Nephron (organoid): ENCODE results near the gene TUT1.

Source experiments
- H3K27ac Mint-ChIP-seq, 3 experiments: 2 replicates each; pipeline ENCODE4 v1.8.0; 2020; ENCODE audit warnings: mixed read lengths in 3 of 3, mild to moderate bottlenecking in 2 of 3, moderate library complexity in 1 of 3
- H3K27me3 Mint-ChIP-seq: 2 replicates; pipeline ENCODE4 v1.8.0; 2021; ENCODE audit warnings: low read depth, mild to moderate bottlenecking, moderate library complexity, mixed read lengths
- H3K36me3 Mint-ChIP-seq: 2 replicates; pipeline ENCODE4 v1.8.0; 2020; ENCODE audit warnings: low read depth, mixed read lengths
- H3K4me1 Mint-ChIP-seq: 2 replicates; pipeline ENCODE4 v1.8.0; 2020; ENCODE audit warnings: mixed read lengths
- H3K4me3 Mint-ChIP-seq, 3 experiments: 2 replicates each; pipeline ENCODE4 v1.8.0; 2020; ENCODE audit warnings: mild to moderate bottlenecking in 3 of 3, mixed read lengths in 3 of 3, moderate library complexity in 2 of 3
- H3K9me3 Mint-ChIP-seq: 2 replicates; pipeline ENCODE4 v1.8.0; 2020; ENCODE audit warnings: mixed read lengths
- TF ChIP-seq, protein P1 (sequence below), 3 experiments: fragments of 200-600 bp; sonication (generic); IDR thresholded peaks; one replicate each; pipeline ENCODE4 v1.5.0; 2021; ENCODE audit warnings: antibody characterized with exemption in 3 of 3; ENCODE audit not compliant: unreplicated experiment in 3 of 3

Gene TUT1

DNA sequence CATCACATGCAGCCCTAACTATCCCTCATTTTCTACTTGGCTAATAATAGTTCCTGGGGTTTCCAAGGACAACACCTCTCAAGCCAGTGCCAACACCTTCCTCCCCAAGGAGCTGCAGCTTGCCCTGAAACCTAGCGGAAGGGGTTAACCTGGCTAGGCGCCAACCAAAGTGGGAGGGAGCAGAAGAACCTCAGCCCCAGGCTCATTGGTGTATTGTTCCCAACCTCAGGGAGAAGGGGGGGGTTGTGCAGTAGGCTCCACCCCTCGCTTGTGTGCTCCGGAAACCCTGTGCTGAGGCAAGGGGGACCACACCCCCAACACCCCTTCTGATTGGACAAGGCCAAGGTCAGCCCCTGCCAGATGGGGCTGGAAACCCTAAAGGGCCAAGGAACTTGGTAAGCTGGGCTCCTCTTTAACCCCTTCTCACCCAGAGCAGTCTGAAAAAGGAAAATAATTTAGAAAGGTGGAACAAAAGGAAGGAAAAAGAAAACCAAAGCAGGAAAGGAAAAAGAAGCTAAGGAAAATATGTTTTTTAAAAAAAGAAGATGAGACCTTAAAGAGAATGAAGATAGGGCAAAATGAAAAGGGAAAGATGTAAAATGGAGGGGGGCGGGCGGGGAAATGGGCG, 7.9 kb upstream of the TUT1 start:
- Mint-ChIP-seq H3K4me3 (peak overlapping the region; percentile 93 to 95 (median 95)), H3K36me3 (peaks cover 59% of the 10 kb centered on the region), H3K27me3 (peaks cover 16% of the 10 kb centered on the region), H3K9me3 (no peaks in the 10 kb centered on the region), H3K27ac (peak overlapping the region; percentile 96 to 98 (median 97)), H3K4me1 (peaks cover 41% of the 10 kb centered on the region)
- TF ChIP-seq, protein P1, sequence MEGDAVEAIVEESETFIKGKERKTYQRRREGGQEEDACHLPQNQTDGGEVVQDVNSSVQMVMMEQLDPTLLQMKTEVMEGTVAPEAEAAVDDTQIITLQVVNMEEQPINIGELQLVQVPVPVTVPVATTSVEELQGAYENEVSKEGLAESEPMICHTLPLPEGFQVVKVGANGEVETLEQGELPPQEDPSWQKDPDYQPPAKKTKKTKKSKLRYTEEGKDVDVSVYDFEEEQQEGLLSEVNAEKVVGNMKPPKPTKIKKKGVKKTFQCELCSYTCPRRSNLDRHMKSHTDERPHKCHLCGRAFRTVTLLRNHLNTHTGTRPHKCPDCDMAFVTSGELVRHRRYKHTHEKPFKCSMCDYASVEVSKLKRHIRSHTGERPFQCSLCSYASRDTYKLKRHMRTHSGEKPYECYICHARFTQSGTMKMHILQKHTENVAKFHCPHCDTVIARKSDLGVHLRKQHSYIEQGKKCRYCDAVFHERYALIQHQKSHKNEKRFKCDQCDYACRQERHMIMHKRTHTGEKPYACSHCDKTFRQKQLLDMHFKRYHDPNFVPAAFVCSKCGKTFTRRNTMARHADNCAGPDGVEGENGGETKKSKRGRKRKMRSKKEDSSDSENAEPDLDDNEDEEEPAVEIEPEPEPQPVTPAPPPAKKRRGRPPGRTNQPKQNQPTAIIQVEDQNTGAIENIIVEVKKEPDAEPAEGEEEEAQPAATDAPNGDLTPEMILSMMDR (IDR thresholded peaks at IDR 0.05; ENCODE audit: unreplicated experiment in 3 of 3), result no peak

DNA sequence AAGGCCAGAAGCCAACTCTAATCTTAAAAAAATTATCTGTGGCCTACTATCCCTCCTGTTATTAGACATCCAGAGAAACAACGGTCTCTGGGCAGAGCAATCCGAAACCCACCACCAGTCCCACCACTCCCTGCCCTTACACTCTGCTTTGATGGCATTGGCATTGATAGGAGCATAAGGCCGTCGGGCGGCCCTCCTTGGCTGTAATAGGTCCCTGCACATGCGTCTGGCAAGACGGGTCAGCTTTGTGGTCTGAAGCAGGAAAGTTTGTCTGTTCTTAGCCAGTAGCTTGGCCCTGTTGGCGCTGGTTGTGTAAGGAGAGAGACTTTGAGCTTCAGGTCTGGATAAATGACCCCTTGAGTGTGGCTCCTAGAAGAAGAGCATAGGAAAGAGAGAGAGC, 3.8 kb upstream of the TUT1 start:
- H3K4me3 Mint-ChIP-seq, result peak overlapping the region in 1 of 3 experiments; percentile 32
- H3K27ac Mint-ChIP-seq, result peak overlapping the region in 1 of 3 experiments; percentile 35
- H3K4me1 Mint-ChIP-seq, result peaks cover 38% of the 10 kb centered on the region
- no peaks in the 10 kb centered on the region for H3K9me3 Mint-ChIP-seq
- TF ChIP-seq, protein P1 (IDR thresholded peaks at IDR 0.05; ENCODE audit: unreplicated experiment in 3 of 3), result no peak
- peaks cover 63% of the 10 kb centered on the region for H3K36me3 Mint-ChIP-seq
- H3K27me3 Mint-ChIP-seq, result peaks cover 4% of the 10 kb centered on the region

DNA sequence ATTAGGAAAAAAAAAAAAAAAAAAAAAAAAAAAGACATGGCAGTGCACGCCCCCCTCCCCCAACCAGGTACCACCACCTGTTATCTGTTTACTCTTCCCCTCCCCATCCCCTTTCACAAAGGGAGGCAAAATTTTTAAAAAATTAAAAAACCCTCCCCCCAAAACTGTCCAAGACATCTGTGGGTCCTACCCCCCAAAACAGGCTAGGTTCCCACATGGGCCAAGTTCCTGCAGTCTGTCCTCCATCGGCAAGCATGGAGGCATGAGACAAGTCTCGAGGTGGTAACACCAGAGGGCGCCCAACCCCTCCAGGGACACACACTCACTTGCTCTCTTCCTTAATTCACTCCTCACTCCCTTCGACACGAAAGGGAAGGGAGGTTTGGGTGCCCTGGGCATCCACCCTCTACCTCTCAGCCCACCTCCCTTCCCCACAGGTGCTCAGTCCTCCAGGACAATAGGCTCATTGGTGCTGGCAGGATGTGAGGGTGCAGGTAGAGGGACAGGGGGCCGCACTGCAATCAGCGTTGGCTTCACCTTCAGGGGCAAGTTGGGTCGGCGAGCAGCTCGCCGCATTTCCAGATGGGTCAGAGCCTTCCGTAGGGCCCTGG, 2.2 kb upstream of the TUT1 start:
- Mint-ChIP-seq H3K4me1 (peaks cover 22% of the 10 kb centered on the region), H3K4me3 (peak overlapping the region; percentile 74 to 85 (median 79)), H3K27ac (peak overlapping the region; percentile 53 to 64 (median 54)), H3K9me3 (no peaks in the 10 kb centered on the region), H3K27me3 (no peaks in the 10 kb centered on the region), H3K36me3 (peaks cover 52% of the 10 kb centered on the region)
- TF ChIP-seq, protein P1 (IDR thresholded peaks at IDR 0.05; ENCODE audit: unreplicated experiment in 3 of 3), result peak; percentile 39 to 56 (median 40)

DNA sequence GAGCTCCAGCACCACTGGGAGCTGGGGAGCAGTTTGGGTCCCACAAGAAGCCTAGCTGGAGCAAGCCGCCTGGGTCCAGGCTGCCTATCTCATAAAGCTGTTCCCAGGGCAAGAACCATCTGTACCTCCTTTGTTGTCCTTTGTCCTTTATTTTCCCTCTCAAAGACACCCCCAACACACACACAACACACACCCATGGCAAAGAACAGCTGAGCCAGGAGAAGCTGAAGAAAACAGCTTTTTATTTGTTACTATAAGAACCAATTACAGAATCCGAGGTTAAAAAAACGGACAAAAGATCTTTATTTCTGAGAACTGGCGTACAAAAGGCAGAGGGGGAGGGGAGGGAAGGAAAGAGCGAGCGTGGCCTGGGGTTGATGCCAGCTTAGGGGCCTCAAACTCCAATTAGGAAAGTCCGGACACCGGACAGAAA, 1.7 kb upstream of the TUT1 start:
- Mint-ChIP-seq H3K4me1 (peaks cover 21% of the 10 kb centered on the region), H3K27ac (peak overlapping the region in 2 of 3 experiments; percentile 39 to 54), H3K27me3 (no peaks in the 10 kb centered on the region), H3K4me3 (peak overlapping the region; percentile 4 to 56 (median 51)), H3K9me3 (no peaks in the 10 kb centered on the region), H3K36me3 (peaks cover 48% of the 10 kb centered on the region)
- TF ChIP-seq, protein P1 (IDR thresholded peaks at IDR 0.05; ENCODE audit: unreplicated experiment in 3 of 3), result no peak

DNA sequence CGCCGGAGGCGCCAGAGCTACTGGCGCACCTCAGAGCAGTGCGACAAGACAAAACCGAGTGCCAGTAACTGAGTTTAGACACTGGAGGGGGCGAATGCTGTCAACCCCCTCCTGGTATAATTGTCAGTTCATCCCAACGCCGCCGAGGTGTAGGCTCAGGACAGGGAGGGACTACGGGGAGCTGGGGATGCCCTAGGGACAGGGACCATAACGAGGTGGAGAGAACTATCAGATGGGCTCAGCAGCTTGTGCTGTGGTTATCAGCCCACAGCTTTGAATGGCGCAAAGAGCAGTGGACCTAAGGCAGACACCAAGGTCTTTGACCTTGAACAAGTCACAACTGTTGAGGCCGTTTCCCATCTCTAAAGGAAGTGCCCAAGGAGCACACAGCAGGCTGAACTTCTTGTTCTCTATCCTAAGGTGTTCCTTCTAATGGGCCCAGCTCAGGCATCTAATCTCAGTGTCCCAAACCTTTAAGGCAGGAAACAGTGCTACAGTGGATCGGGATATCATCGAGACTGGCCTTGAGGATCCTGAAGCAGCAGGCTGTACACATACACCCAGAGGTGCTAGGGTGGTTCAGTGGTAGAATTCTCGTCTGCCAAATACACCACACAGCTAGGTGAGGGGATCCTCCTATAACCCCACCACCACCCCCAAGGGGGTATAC, 958 bp upstream of the TUT1 start:
- Mint-ChIP-seq H3K4me1 (peaks cover 21% of the 10 kb centered on the region), H3K36me3 (peaks cover 43% of the 10 kb centered on the region), H3K27me3 (no peaks in the 10 kb centered on the region), H3K4me3 (peak overlapping the region; percentile 93 to 97 (median 94)), H3K27ac (peak overlapping the region; percentile 91 to 95 (median 93)), H3K9me3 (no peaks in the 10 kb centered on the region)
- TF ChIP-seq, protein P1 (IDR thresholded peaks at IDR 0.05; ENCODE audit: unreplicated experiment in 3 of 3), result no peak
